ENCODE data around the gene SATB2.
A peak's percentile ranks its signal among the peaks of the same experiment; 100 is the strongest.

SATB2 gene

GRCh38 chr2:199465988-199466691 is 8.4 kb upstream of the SATB2 start:
- H3K4me3 ChIP-seq (ENCODE audit: control insufficient read depth, low read depth, low read length), result no peak overlapping the region

GRCh38 chr2:199465390-199465789 is 7.7 kb upstream of the SATB2 start:
- TF ChIP-seq, protein P1, sequence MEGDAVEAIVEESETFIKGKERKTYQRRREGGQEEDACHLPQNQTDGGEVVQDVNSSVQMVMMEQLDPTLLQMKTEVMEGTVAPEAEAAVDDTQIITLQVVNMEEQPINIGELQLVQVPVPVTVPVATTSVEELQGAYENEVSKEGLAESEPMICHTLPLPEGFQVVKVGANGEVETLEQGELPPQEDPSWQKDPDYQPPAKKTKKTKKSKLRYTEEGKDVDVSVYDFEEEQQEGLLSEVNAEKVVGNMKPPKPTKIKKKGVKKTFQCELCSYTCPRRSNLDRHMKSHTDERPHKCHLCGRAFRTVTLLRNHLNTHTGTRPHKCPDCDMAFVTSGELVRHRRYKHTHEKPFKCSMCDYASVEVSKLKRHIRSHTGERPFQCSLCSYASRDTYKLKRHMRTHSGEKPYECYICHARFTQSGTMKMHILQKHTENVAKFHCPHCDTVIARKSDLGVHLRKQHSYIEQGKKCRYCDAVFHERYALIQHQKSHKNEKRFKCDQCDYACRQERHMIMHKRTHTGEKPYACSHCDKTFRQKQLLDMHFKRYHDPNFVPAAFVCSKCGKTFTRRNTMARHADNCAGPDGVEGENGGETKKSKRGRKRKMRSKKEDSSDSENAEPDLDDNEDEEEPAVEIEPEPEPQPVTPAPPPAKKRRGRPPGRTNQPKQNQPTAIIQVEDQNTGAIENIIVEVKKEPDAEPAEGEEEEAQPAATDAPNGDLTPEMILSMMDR (conservative IDR thresholded peaks at IDR 0.05; ENCODE audit: control insufficient read depth, insufficient read depth, low read depth, low read length), result no peak
- DNase-seq (ENCODE audit: low read depth), result no peak
- no peak overlapping the region for H3K4me3 ChIP-seq (ENCODE audit: control insufficient read depth, low read depth, low read length)

More at GRCh38 chr2:199465988-199466691, 8.4 kb upstream of the SATB2 start:
- DNase-seq (ENCODE audit: low read depth), result no peak
- TF ChIP-seq, protein P1 (conservative IDR thresholded peaks at IDR 0.05; ENCODE audit: control insufficient read depth, insufficient read depth, low read depth, low read length), result no peak

GRCh38 chr2:199464606-199465352 is 7.0 kb upstream of the SATB2 start:
- TF ChIP-seq, protein P1 (conservative IDR thresholded peaks at IDR 0.05; ENCODE audit: control insufficient read depth, insufficient read depth, low read depth, low read length), result no peak
- DNase-seq (ENCODE audit: low read depth), result no peak
- H3K4me3 ChIP-seq (ENCODE audit: control insufficient read depth, low read depth, low read length), result no peak overlapping the region

DNA sequence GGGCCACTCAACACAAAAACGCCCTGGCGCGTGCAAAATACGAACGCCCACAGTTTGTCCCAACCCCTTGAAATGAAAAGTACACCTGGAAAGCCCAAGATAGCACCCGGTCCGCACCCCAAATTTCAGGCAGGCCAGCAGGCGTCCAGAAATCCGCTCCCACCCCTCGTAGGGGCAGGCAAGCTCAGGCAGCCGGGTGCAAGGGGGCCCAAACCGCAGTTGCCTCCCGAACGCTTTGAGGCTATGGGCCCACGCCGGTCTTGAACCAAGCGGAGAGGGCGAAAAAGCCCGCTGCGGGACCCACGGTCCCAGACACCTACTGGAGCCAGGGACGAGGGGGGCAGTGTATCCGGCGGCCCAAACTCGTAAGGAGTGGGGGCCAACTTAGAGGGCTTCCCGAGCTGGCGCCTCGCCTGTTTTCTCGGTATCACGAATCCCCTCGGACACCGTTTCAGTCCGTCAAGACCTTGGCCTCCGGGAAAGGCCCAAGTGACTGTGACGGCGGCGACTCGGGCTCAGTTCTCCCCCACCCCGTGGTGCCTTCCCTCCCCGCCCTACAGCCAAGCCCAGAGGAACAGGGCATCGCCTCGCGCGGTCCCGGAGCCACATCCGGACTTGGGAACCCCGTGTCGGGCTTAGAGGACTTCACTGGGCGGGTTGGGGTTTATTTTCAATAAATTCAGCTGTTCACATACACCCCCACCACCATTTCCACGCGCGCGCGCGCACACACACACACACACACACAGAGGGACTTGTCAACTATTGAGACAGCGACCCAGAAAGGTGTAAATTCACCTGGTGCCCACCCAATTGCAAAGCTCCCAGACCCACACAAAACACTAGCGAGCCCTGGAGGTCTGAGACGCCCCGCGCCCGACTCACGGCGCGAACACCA is 6.2 kb upstream of the SATB2 start:
- DNase-seq (ENCODE audit: low read depth), result no peak
- peak overlapping the region; percentile 47 for H3K4me3 ChIP-seq (ENCODE audit: control insufficient read depth, low read depth, low read length)
- TF ChIP-seq, protein P1 (conservative IDR thresholded peaks at IDR 0.05; ENCODE audit: control insufficient read depth, insufficient read depth, low read depth, low read length), result no peak

DNA sequence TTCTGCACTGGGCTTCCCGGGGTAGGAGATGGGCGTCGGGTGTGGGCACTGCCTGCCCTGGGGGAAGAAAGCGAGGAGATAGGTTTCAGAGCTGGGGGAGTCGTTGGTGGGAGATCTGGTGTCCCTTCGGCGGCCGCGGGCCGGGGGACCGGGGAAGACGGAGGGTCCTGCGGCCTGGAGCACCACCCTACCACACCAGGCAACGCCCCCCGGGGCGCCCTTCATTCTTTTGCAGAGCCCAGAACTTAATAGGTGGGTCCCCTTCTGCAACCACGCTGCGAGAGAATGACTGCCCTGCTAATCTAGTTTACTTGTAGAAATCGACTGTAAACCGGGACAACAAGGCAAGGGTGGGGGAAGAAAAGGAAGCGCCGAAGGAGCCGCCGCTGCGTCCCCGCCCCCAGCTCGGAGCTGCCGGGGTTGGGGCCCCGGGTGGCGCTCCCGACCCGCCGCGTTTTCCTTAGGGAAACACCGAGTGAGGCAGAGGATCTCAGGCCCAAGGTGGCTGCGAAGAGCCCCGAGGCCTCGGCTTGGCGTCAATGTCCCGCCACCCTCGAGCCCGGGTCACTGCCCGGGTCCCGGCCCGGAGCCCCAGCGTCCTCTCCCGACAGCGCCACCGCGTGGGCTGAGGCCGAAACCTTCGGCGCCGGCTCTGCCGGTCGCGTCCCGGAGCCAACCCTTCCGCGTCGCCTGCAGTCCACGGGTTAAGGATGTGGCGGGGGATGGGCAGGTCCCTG is 5.4 kb upstream of the SATB2 start:
- TF ChIP-seq, protein P1 (conservative IDR thresholded peaks at IDR 0.05; ENCODE audit: control insufficient read depth, insufficient read depth, low read depth, low read length), result peak; percentile 55
- H3K4me3 ChIP-seq (ENCODE audit: control insufficient read depth, low read depth, low read length), result peak overlapping the region; percentile 47
- DNase-seq (ENCODE audit: low read depth), result peak; percentile 51
